ENCODE results near the gene ZNF341. TPM values are rescaled to one million over a fixed set of nuclear protein-coding genes. Genes with fewer than 3 reads are reported as not detected.

Gene ZNF341
- polyA plus RNA-seq, 4 donors, result 2.9 to 3.3 (median 3.1) TPM

DNA sequence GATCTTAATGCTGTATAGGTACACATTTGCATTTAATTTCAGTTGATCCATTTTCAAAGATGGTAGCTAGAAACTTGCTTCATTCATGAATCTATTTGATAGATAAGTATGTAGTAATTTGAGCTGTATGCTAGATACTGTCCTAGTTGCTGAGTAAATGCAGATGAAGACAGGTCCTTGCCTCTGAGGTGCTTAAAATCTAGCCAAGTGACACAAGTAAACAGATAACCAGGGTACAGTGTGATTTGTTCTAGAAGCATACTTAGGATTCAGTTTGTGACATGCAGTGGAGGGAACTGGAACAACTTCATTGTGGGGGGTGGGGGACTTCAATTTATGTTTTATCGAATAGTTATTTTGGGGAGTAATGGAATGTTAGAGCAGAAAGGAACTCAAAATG lies 88.6 kb downstream of the ZNF341 start:
- DNase-seq (ENCODE audit: low read depth in 4 of 4, low spot score in 3 of 4), result no peak

DNA sequence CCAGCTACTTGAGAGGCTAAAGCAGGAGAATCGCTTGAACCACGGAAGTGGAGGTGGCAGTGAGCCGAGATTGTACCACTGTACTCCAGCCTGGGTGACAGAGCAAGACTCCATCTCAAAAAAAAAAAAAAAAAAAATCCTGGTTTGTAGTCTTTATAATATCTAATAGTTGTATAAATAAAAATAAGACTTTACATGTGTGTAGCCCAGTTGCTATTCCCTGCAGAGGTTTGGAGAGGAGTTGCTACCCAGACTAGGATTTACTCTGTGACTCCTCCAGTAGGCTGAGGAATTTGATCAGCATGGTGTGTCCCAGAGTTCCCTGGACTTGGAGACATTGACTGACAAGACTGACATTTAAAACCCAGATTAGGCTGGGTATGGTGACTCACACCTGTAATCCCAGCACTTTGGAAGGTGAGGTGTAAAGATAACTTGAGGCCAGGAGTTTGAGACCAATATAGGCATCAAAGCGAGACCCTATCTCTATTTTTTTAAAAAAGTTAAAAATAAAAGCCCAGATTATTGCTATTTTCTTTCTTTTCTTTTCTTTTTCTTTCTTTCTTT lies 89.6 kb downstream of the ZNF341 start:
- DNase-seq (ENCODE audit: low read depth in 4 of 4, low spot score in 3 of 4), result no peak

DNA sequence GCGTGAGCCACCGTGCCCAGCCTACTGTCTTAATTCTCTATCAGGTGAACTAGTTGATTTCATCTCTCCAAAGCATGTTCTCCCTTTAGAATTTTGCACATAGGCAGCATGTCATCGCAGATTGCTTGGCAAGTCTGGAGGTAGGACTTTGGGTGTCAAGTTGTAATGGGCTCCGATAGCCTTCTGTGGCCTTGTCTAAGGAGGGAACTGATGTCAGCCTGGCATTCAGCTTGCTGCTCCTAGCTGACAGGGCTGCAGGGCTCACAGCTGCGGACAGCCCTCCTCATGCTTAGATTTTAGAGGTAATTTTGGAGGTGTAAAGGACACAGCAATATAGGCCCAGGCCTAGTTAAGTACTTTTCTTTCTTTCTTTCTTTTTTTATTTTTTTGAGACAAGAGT lies 90.6 kb downstream of the ZNF341 start:
- DNase-seq (ENCODE audit: low read depth in 4 of 4, low spot score in 3 of 4), result no peak

DNA sequence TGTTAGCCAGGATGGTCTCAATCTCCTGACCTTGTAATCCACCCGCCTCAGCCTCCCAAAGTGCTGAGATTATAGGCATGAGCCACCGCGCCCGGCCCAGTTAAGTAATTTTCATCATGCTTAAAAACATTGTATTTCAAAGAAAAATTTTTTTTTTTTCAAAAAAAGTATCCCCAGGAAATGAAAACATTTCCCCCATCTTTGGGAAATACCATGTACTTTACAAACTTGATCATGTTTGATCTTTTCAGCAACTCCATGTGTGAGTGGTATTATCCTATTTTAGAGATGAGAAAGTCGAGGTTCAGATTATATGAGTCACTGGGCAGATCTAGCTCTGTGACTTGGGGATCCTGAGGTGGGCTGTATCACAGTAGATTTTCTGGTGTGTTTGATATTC lies 91.2 kb downstream of the ZNF341 start:
- DNase-seq (ENCODE audit: low read depth in 4 of 4, low spot score in 3 of 4), result no peak

- no peak for DNase-seq (ENCODE audit: low read depth in 4 of 4, low spot score in 3 of 4)
Measured at GRCh38 chr20:33824852-33825251, 93.1 kb downstream of the ZNF341 start.

DNA sequence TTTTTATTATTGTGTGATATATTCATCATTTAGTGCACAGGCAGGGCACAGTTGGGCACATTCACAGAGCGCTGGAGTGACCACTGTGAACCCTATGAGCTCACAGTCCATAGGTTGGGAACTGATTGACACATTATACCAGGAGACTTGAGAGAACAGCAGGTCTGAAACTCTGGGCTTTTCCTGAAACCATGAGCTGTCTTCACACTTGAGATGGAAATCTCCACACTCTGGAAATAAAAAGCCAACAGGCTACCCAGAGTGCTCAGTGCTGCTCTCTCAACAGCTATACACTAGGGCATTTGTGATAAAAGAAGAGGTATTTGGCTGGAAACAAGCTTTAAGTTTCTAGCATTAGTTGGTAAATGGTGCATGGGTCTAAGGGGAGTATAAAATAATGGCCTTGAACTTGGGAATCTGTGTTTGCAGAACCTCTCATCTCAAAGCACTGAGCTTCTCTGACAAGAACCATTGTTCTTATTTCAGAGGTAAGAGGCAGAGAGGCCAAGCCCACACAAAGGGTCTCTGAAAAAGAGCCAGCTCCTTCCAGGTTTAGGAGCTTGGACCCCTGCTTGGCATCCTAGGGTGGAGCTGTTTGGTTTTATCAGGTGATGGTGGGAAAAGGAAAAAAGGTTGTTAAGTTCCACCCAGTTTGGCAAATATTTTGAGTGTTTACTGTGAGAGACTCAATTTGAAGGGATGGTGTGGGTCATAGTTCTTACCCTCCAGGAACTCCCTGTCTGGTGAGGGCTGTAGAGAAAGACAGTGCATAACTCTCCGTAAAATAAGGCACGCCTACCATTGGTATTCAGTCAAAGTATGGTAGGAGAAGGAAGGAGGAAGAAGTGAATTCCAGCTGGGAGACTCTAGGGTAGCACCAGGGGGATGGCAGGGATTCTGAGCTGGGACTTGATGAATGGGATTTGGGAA lies 93.8 kb downstream of the ZNF341 start:
- no peak for DNase-seq (ENCODE audit: low read depth in 4 of 4, low spot score in 3 of 4)

DNA sequence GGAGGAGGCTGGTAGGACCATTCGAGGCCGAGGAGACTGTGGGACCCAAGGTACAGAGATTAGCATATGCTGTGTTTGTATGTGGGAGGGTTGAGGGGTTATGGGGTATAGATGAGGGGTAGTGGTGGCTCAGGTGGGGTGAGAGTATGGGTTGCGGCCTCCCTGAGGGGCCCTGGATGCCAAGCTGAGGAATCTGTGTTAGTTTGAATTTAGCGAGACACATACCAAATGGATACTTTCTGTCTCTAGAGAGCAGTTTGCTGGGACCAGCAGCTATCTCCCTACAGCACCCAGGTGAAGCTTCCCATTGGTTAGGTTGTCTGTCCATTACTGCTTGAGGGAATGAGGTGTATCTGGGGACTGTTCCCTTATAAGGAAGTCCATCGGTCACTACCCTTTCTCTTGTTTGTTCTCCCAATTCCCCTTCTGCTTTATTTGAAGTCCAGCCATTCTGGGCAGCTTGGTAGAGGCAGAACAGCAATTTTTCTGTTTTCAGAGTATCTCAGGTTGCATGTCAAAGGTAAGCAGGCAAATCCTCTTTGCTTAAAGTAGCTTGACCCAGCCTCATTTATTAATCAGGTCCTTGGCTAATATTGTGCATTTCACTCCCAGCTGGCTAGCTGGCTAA lies 94.6 kb downstream of the ZNF341 start:
- DNase-seq (ENCODE audit: low read depth in 4 of 4, low spot score in 3 of 4), result no peak

- DNase-seq (ENCODE audit: low read depth in 4 of 4, low spot score in 3 of 4), result no peak
Measured at GRCh38 chr20:33827109-33827508, 95.3 kb downstream of the ZNF341 start.

DNA sequence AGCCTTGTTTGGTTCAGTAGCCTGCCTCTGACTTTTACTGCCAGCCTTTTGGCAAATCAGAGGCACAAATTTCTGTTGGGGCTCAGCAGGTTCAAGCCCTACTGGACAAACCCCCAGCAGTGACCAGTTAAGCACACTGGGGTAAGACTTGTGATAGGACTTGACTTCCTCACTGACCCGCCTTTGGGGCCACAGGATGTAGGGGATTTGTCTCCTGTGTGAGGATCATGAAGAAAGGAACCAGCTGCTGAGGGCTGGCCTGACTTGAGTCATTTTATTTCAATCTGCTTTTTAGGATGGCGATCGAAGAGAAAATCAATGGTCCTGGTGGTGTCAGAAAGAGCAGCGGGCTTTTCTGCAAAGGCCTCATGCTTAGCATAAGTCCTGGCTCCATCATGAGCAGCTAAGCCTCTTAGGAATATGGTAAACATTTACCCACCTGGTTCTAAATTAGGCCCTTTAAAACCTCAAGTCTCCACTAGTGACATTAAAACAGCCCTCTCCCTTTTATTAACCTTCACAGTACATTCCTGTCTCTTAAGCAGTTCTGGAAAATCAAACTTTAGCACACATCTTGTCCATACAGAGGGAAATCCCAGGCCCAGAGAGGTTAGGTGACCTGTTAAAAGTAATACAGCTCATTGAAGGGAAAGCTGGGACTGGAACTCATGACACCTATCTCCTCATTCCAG lies 96.0 kb downstream of the ZNF341 start:
- DNase-seq (ENCODE audit: low read depth in 4 of 4, low spot score in 3 of 4), result no peak

DNA sequence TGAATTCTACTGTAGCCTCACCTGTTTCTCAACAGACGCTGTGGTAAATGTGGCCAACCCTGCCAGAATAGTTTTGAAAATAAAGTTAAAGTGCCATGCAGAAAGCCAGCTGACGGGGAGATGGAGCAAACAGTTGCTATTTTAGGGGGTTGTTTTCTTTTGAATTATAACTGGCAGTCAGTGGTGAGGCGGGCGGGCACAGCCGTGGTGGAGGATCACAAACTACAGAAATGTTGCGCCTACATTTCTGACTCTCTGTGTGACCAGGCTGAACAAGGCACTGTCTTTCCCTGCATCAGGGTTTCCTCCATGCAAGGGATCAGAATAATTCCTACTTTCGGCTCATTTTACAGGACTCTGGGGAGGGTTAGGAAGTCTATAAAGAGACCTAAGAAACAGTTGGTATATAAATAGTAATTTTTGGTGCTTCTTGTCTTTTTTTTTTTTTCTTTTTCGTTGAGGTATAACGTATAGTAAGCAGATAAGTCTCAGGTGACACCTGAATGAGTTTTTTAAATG lies 96.6 kb downstream of the ZNF341 start:
- DNase-seq (ENCODE audit: low read depth in 4 of 4, low spot score in 3 of 4), result no peak

DNA sequence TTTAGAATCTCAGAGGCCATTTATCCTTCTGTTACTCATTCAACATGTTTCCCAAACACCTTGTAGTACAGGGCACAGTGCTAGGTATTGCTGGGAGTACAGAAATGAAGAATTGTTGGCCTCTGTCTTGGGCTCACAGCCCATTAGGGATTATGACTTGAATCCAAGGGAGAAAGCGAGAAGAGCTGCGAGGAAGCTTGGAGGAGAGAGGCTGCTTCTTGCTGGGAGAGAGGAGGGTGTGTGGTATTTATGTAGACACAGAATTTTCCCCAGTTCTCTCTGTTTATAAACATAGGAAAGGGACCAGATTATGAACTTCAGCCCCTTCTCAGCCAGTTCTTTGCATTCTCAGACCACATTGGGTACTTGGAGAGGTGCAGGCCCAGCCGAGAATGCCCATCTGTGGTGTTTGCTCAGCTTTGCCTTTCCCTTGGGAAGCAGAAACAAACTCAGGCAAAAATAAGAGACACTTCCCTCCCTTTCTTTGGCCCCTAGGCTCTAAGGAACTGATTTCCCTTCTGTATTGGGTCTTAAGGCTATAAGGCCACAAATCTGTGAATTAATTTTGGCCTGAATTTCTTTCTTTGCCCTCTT lies 97.3 kb downstream of the ZNF341 start:
- DNase-seq (ENCODE audit: low read depth in 4 of 4, low spot score in 3 of 4), result no peak

DNA sequence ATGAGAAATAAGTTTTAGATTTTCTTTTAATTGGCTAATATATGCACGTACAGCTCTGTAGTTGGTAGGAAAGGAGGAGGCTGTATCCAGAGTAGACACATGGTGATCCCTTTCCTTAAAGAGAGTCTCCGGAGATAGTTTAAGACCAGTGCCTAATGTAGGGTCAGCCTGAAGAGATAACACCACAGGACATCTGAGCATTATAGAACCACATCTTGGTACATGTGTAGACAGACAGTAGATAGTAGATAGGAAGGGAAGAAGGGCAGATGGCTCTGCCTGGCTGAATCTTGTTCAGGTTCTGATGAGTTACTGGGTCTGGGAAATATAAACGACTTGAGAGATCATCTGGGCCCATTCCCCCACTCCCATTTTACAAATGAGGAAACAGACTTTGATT lies 97.8 kb downstream of the ZNF341 start:
- no peak for DNase-seq (ENCODE audit: low read depth in 4 of 4, low spot score in 3 of 4)

DNA sequence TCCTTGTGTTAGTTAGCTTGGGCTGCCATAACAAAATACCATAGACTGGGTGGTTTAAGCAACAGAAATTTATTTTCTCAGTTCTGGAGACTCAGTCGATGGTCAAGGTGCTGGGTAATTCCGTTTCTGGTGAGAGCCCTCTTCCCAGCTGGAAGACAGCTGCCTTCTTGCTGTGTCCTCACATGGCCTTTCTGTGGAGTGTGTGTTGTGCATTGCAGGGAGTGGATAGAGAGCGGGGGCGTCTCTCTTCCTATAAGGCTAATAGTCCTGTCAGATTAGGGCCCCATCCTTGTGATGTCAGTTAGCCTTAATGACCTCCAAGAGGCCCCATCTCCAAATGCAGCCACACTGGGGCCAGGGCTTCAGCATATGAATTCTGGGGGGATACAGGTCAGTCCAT lies 98.6 kb downstream of the ZNF341 start:
- DNase-seq (ENCODE audit: low read depth in 4 of 4, low spot score in 3 of 4), result no peak

DNA sequence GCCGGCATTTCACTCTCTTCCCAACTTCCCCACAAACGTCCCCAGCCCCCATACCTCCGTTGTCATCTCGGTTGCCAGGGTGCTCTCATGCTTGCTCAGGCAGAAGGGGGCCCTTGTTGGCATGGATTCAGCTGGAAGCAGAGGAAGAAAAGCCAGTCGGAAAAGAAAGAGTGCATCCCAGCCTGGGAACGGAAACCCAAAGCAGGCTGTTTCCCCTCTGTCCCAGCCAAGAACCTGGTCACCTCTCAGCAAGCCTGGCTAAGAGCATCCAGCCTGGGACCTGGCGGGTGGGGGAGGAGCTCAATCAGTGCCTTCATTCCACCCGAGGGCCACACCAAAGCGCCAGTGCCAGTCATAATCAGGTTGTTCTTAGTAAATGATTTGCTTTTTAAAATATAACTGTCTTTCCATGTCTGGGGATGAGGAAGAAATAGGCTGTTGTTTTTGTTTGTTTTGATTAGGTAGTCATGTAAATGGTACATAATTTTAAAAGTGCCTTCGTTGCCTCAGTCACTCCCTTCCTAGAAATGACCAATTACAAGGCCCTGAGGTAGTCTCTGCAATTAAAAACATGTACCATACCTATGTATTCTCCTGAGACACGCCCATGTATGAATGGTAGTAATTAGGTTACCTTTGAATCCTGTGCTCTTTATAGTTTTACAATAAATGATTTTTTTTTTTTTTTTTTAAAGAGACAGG lies 100.5 kb downstream of the ZNF341 start:
- DNase-seq (ENCODE audit: low read depth in 4 of 4, low spot score in 3 of 4), result no peak

GRCh38 chr20:33833333-33833732 lies 101.5 kb downstream of the ZNF341 start:
- DNase-seq (ENCODE audit: low read depth in 4 of 4, low spot score in 3 of 4), result no peak

DNA sequence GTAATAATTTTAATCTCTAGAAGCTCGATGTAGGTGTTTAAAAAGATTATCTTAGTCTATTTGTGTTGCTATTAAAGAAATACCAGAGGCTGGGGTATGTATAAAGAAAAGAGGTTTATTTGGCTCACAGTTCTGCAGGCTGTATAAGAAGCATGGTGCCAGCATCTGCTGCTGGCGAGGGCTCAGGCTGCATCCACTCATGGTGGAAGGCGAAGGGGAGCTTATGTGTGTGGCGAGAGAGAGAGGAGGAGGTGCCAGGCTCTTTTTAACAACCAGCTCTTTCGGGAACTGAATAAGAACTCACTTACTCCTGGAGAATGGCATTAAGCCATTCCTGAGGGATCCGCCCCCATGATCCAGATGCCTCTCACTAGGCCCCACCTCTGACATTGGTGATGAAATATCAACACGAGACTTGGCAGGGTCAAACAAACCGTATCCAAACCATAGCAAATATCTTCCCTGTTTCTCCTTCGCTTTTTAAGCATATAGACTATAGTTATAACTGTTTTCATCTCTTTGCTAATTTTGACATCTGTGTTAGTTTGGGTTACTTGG lies 103.9 kb downstream of the ZNF341 start:
- no peak for DNase-seq (ENCODE audit: low read depth in 4 of 4, low spot score in 3 of 4)

DNA sequence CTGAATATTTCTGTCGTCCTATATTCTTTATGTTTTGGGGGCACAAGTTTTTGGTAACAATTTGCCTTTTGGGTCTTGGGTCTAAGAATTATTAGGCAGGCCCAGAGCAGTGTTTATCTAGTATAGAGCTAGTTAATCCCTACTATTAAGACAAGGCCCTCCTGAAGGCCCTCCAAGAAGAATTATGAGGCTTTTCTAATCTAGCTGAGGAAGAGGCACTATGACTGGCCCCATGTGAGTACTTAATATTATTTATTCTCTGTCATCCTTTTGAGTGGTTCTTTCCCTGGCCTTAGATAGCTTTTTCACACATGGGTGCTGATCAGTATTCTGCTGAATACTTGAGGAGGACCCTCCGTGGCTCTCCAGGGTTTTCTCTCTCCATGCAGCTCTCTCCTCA lies 104.5 kb downstream of the ZNF341 start:
- DNase-seq (ENCODE audit: low read depth in 4 of 4, low spot score in 3 of 4), result no peak

GRCh38 chr20:33837096-33837830 lies 105.5 kb downstream of the ZNF341 start:
- DNase-seq (ENCODE audit: low read depth in 4 of 4, low spot score in 3 of 4), result no peak
